Gastrocnemius medialis (tissue), 4 donors: ENCODE measurements around the gene KAT8. TPM values are rescaled to one million over a fixed set of nuclear protein-coding genes. Genes with fewer than 3 reads are reported as not detected.

Source experiments
- ATAC-seq, 2 donors: fragments of 150-250 bp; one replicate each; pipeline ENCODE4 v1.9.1; 2016
- DNase-seq, 2 donors: peaks; one replicate each; pipeline ENCODE4 v3.0.0-alpha.2; 2019
- H3K27ac ChIP-seq, 4 donors: fragments of 200-600 bp; sonication (generic); 1 replicate in 1 of 4; 2 replicates in 3 of 4; pipeline ENCODE4 v1.5.1; 2016 to 2018; ENCODE audit warnings: mild to moderate bottlenecking in 2 of 4, moderate library complexity in 1 of 4
- H3K27me3 ChIP-seq, 3 donors: fragments of 200-600 bp; sonication (generic) in 2 of 3; 1 replicate in 1 of 3; 2 replicates in 2 of 3; pipeline versions ENCODE4 v1.5.1 to v1.6.0; 2016 to 2019; ENCODE audit warnings: mild to moderate bottlenecking in 1 of 3, moderate library complexity in 1 of 3
- H3K36me3 ChIP-seq, 2 donors: fragments of 200-600 bp; sonication (generic) in 1 of 2; one replicate each; pipeline ENCODE4 v1.5.1; 2017 to 2018
- H3K4me1 ChIP-seq, 2 donors: fragments of 200-600 bp; sonication (generic) in 1 of 2; one replicate each; pipeline ENCODE4 v1.5.1; 2016 to 2017; ENCODE audit warnings: mild to moderate bottlenecking in 2 of 2
- H3K4me3 ChIP-seq, 4 donors: fragments of 200-600 bp; sonication (generic) in 3 of 4; 1 replicate in 1 of 4; 2 replicates in 3 of 4; pipeline ENCODE4 v1.5.1; 2016 to 2019; ENCODE audit warnings: mild to moderate bottlenecking in 2 of 4
- H3K9me3 ChIP-seq, 3 donors: fragments of 200-600 bp; sonication (generic) in 2 of 3; 1 replicate in 1 of 3; 2 replicates in 2 of 3; pipeline ENCODE4 v1.5.1; 2016 to 2019
- CTCF ChIP-seq, 5 experiments: fragments of 450-650 bp in 3 of 5; fragments of 200-600 bp in 2 of 5; sonication (generic) in 2 of 5; IDR thresholded peaks in 4 of 5; conservative IDR thresholded peaks in 1 of 5; 1 replicate in 4 of 5; 2 replicates in 1 of 5; pipeline ENCODE4 v1.5.1; 2016 to 2019; ENCODE audit warnings: antibody characterized with exemption in 5 of 5, mild to moderate bottlenecking in 3 of 5, moderate library complexity in 3 of 5
- POLR2A ChIP-seq, 2 donors: fragments of 450-650 bp; IDR thresholded peaks; one replicate each; pipeline ENCODE4 v1.6.1; 2017; ENCODE audit warnings: antibody characterized with exemption in 2 of 2, mild to moderate bottlenecking in 2 of 2, moderate library complexity in 2 of 2
- in situ Hi-C, 4 donors: fragments of 200-750 bp; cut with MboI; loops; one replicate each; pipeline versions ENCODE4 v1.15.0 to v1.8.0; 2017; ENCODE audit warnings: low sequenced_read_pairs in 4 of 4
- intact Hi-C: fragments of 100-400 bp; cut with DNase I; formaldehyde crosslinking; loops from one replicate; pipeline ENCODE4 v1.15.1; 2023; ENCODE audit warnings: low total_unique reads
- total RNA-seq, 4 donors: library from RNA; depleted of rRNA; stranded (reverse); fragments of >200 nt; gene quantifications; one replicate each; pipeline versions ENCODE4 v1.1.0 to v1.2.3, GENCODE V29; 2016

KAT8 gene
- total RNA-seq, 4 donors from 2014 or later, result 44.3 to 102 (median 54.3) TPM

GRCh38 chr16:31085411-31085810 is 32.1 kb upstream of the KAT8 start:
- ATAC-seq (no peak), DNase-seq (no peak)
- in situ Hi-C loops (loop anchor here in 1 of 4 donors (25.0 kb wide), 1 partner anchor 98 kb away; the partner anchor contains the start of gene HSD3B7), intact Hi-C loops (no loop called here)
- Histone ChIP-seq H3K27ac (no peak overlapping the region), H3K36me3 (peaks cover 0 to 13% of the 10 kb centered on the region in 2 donors), H3K4me3 (no peak overlapping the region), H3K9me3 (no peaks in the 10 kb centered on the region), H3K27me3 (no peaks in the 10 kb centered on the region), H3K4me1 (no peaks in the 10 kb centered on the region)
- TF ChIP-seq CTCF (IDR thresholded peaks at IDR 0.05 in 4 of 5, conservative IDR thresholded peaks at IDR 0.05 in 1 of 5), result no peak
- no peak for TF ChIP-seq POLR2A (IDR thresholded peaks at IDR 0.05)

GRCh38 chr16:31085873-31086628 is 31.4 kb upstream of the KAT8 start:
- ATAC-seq (no peak), DNase-seq (no peak)
- H3K4me1 ChIP-seq, result no peaks in the 10 kb centered on the region
- in situ Hi-C loops (loop anchor here in 1 of 4 donors (25.0 kb wide), 1 partner anchor 99 kb away; the partner anchor contains the start of gene HSD3B7), intact Hi-C loops (no loop called here)
- H3K36me3 ChIP-seq, result peaks cover 0 to 13% of the 10 kb centered on the region in 2 donors
- TF ChIP-seq POLR2A (IDR thresholded peaks at IDR 0.05) (no peak), CTCF (IDR thresholded peaks at IDR 0.05 in 4 of 5, conservative IDR thresholded peaks at IDR 0.05 in 1 of 5) (no peak)
- H3K27ac ChIP-seq, result no peak overlapping the region
- H3K9me3 ChIP-seq, result no peaks in the 10 kb centered on the region
- H3K4me3 ChIP-seq, result no peak overlapping the region
- H3K27me3 ChIP-seq, result no peaks in the 10 kb centered on the region

DNA sequence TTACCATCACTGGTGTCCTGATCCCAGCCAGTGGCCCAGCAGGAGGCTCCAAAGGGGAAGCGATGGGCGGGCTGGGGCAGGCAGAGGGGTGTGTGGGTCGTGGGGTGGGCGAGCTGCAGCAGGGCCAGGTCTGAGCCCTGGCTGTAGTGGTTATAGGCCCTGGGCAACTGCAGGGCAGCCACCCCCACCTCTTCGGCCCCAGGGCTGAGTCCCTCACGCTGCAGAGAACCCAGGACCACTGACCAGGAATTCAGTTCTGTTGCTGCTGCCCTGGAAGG is 30.9 kb upstream of the KAT8 start:
- in situ Hi-C loops, result loop anchor here in 1 of 4 donors (25.0 kb wide), 1 partner anchor 99 kb away; the partner anchor contains the start of gene HSD3B7

GRCh38 chr16:31087481-31087880 is 30.0 kb upstream of the KAT8 start:
- Histone ChIP-seq H3K4me1 (no peaks in the 10 kb centered on the region), H3K4me3 (no peak overlapping the region), H3K36me3 (peaks cover 0 to 10% of the 10 kb centered on the region in 2 donors), H3K27me3 (no peaks in the 10 kb centered on the region), H3K9me3 (no peaks in the 10 kb centered on the region), H3K27ac (no peak overlapping the region)
- ATAC-seq (no peak), DNase-seq (no peak)
- in situ Hi-C loops, result loop anchor here in 1 of 4 donors (25.0 kb wide), 1 partner anchor 100 kb away; the partner anchor contains the start of gene HSD3B7
- intact Hi-C loops, result no loop called here
- TF ChIP-seq CTCF (IDR thresholded peaks at IDR 0.05 in 4 of 5, conservative IDR thresholded peaks at IDR 0.05 in 1 of 5) (no peak), POLR2A (IDR thresholded peaks at IDR 0.05) (no peak)

More for the DNA sequence above, 30.9 kb upstream of the KAT8 start:
- H3K27ac ChIP-seq, result no peak overlapping the region
- peaks cover 0 to 10% of the 10 kb centered on the region in 2 donors for H3K36me3 ChIP-seq
- TF ChIP-seq POLR2A (IDR thresholded peaks at IDR 0.05), result no peak
- TF ChIP-seq CTCF (IDR thresholded peaks at IDR 0.05 in 4 of 5, conservative IDR thresholded peaks at IDR 0.05 in 1 of 5), result no peak
- H3K27me3 ChIP-seq, result no peaks in the 10 kb centered on the region
- intact Hi-C loops, result no loop called here
- H3K9me3 ChIP-seq, result no peaks in the 10 kb centered on the region
- DNase-seq, result no peak
- no peaks in the 10 kb centered on the region for H3K4me1 ChIP-seq
- H3K4me3 ChIP-seq, result no peak overlapping the region
- ATAC-seq, result no peak
